HG02763 (cell line): ENCODE data around the gene HIVEP3.

Experiments used
- ATAC-seq: cut with Tn5 transposase; IDR thresholded peaks from one replicate; pipeline ENCODE4 v1.9.1; 2021; ENCODE audit warnings: mild to moderate bottlenecking, moderate library complexity; ENCODE audit not compliant: unreplicated experiment

Gene HIVEP3

DNA sequence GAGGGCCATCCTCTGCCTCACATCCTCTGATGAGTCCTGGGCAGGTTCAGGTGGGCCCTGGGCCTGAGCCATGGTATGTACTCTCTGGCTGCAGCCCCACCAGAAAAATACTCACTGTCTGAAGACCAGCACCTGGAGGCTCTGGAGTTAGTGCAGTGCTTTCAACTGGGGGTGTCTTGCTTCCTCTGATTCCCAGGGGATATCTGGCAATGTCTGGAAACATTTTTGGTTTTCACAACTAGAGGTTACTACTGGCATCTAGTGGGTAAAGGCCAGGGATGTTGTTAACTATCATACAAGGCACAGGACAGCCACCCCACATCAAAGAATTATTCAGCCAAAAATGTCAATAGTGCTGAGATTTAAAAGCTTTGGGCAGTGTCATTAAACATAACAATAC is 152.7 kb downstream of the HIVEP3 start:
- ATAC-seq = no peak

- ATAC-seq = no peak
These were observed 153.6 kb downstream of the HIVEP3 start for GRCh38 chr1:41765152-41765551.

DNA sequence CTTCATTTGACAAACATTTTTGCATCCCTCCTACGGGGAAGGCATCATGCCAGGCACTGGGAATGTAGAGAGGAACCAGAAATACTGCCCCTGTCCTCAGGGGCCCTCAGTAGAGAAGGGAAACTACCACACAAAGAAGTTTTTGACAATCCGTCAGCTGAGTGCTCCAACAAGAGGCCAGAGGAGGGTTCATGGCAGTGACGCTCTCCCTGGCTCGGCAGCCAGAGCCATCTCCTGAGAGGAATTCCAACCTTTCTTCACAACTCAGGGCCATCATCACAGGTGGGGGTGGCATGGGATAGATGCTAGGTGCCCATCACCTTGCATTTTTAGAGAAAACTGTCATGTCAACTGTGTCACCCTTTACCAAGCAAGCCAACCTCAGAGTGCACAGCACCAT is 154.1 kb downstream of the HIVEP3 start:
- ATAC-seq = no peak

DNA sequence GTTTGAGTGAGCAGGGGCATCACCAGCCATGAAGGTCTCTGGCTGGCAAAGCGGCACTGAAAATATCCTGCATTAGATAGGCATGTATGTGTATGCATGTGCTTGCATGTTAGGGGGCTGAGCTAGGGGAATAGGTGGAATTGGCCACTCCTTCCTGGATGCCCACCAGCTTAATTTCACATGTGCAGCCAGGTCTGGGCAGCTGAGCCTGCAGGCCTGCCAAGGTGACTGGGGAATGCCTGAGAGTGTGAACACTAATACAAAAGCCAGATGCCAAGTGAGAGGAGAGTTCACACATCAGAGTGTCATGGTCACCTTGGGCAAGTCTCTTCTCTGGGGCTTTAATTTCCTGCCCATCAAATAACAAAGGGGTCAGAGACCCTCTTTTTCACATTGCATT is 155.9 kb downstream of the HIVEP3 start:
- no peak for ATAC-seq

DNA sequence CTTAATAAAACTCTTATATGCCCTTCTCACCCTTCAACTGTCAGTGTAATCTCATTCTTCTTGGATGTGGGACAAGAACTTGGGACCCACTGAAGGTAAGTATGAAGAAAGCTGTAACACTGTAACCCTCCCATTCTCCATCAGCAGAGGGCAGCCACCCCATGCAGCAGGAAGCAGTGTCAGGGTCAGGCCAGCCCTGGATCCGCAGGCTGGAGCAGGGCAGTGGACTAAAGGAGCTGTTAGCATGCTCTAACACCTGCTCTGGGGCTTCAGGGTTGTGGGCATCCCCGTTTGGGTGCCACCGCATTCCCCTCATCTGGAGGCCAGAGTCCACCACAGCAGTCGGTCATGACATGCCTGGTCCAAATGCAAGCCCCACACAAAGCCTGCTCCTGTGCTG is 156.5 kb downstream of the HIVEP3 start:
- no peak for ATAC-seq

- no peak for ATAC-seq
These were observed 159.7 kb downstream of the HIVEP3 start for GRCh38 chr1:41758904-41759548.

GRCh38 chr1:41758500-41758899 is 160.2 kb downstream of the HIVEP3 start:
- no peak for ATAC-seq

DNA sequence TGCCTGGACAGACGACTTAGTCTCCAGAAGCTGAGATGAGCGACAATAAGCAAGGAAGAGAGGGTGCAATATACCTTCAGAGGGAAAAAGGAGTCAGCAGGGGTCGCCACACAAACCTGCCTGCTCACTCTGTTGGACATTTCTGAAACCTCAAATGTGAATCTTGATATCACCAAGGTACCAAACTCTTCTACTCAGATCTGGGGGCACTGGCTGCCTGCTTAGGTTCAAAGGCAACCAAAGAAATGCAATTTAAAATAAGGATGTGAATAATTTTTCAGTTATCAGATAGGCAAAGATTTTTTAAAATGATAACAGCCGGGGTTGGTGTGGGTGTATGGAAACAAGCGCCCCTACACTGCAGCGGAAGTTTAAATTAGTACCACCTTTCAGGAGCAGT is 164.2 kb downstream of the HIVEP3 start:
- no peak for ATAC-seq

- peak; percentile 36 for ATAC-seq
These were observed 166.1 kb downstream of the HIVEP3 start for GRCh38 chr1:41752514-41753170.

DNA sequence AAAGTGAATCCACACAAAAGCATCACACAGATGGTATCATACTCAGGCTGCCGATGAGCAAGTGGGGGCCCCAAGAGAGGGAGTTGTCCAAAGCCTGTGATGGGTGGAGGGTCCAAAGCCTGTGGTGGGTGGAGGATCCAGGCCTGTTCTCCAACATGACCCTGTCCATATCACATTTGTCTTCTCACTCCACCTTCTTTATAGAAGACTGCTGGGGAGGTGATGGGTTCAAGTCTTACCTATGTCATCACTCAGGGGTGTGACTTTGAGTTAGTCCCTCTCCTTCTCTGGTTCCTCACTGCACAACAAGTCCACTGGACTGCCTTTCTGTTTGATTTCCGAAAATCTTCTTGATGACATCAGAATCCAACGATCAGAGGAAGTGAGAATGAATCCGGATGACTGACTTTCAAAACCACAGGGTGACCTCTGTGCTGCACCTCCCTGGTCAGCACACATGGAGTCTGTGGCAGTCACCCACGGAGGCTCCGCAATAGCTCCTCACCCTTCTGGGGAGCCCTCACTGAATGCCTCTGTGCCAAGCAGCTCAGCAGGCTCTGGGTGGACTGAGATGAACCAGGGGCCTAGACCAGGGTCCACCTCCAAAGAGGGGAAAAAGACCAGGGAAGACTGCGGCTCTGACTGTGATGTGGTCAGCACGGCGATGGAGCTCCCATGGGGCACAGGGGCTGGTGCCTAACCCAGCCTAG is 166.8 kb downstream of the HIVEP3 start:
- peak; percentile 33 for ATAC-seq

- ATAC-seq = no peak
These were observed 168.6 kb downstream of the HIVEP3 start for GRCh38 chr1:41749991-41750745.

- ATAC-seq = no peak
These were observed 173.7 kb downstream of the HIVEP3 start for GRCh38 chr1:41745022-41745421.

DNA sequence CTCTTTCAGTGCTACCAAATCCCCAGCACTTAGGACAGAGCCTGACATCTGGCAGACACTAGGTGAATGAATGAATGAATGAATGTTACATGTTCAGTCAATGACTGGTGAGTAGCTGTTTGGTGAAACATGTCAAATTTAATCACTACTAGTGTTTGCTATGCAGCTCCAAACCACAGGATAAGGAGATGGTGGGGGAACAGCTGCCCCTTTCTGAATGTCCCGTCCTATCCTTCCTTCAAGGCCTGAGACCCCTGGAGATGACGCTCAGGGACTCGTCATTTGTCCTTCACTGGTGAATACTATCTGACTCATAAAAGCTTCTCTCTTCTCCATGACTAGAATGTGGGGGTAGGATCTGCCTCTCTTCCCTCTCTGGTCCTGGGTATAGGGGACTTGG is 175.4 kb downstream of the HIVEP3 start:
- ATAC-seq = no peak

GRCh38 chr1:41742219-41742618 is 176.5 kb downstream of the HIVEP3 start:
- ATAC-seq = no peak

DNA sequence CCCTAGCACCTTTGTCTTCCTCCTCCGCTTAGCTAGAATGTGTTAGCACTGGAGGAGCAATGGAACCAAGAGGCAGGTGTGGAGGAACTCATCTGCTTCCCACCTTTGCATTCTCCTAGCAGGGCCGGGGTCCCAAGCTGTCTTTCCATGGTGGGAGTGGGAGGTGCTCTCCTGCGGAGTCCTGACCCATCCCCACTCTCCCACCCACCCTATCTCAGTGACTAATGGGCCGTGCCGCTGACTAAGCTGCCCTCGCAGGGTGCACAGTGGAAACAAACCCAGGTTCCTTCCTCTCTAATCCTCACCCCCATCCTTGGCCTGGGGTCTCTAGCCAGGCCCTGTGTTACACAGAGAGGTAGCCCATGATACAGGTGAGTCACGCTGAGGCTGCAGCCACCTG is 177.5 kb downstream of the HIVEP3 start:
- no peak for ATAC-seq

DNA sequence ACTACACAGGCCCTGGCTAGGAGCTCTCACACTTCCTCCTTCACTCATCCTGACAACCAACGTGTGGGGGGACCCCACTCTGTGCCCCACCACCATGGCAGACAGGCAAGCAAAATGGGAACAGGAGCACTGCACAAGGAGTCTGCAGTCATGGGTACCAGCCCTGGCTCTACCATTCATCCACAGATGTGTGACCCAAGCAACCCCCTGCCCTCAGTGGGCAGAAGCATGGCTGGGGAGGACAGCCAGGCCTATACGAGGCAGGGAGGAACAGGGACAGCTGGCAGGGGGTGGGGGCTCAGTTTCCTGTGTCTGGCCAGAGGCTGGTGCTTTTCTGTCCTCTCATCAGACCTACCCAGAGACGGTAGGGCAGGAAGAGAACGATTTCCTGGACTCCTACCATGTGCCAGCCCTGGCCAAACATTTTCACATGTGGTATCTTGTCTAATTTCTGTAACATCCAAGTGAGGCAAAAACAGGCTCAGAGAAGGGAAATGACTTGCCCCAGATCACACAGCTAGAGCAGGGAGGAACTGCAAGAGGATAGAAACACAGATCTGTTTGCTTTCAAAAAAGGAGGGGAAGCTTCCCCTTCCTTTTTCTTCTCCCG is 178.0 kb downstream of the HIVEP3 start:
- ATAC-seq = no peak

DNA sequence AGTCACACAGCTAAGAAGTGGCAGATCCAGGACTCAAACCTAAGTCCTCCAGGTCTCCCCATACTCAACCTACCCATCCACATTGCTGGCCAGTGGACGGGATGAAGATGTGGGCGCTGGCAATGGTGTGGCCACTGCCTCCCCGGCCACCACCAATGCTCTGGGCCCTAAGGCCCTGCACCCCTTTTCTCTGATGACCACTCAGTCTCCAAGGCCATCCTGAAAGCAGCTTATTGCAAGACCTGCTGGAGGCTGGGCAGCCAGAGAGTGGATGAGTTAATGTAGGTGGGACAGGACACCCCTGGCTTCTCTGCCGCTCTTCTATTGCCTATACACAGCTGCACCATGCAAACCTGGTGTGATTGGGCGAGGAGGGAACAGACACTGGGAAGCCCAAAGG is 178.7 kb downstream of the HIVEP3 start:
- ATAC-seq = no peak

- ATAC-seq = no peak
These were observed 179.4 kb downstream of the HIVEP3 start for GRCh38 chr1:41739061-41739955.

DNA sequence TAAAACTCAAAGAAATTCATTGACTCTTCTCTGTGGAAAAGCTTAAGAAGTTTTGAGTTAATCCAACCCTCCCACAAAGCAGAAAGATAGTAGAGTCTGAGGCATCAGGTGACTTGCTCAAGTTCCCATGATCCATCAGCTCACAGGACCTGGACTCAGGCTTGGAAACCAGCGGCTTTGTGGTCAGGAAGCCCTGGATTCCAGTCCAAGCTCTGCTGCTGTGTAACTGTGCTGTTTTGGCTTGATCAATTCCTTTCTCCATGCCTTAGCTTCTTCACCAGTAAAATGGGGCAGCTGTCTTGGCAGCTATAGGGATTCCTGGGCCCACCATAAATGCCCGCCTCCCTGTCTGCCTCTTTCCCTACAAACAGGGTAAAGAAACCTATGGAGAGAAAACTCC is 180.2 kb downstream of the HIVEP3 start:
- ATAC-seq = no peak

DNA sequence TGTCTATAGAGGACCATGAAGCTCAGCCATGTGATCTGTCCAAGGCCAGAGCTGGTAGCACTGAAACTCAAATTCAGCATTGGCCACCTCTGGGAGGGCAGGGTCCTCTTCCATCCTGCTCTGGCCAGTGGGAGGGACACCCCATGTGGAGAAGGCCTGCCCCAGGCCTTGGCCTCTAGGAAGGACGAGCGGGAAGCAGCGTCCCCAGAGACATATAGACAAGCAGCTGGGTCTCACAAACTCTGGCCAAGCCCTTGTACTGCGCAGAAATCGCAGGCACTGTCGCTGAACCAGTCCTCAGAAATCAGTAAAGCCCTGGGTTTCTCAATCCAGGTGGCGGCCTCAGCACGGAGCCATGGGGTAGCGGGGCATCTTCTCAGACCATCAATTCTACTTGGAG is 180.7 kb downstream of the HIVEP3 start:
- ATAC-seq = no peak
